Measurements from ENCODE around the gene KDM4C.

Gene KDM4C

GRCh38 chr9:7071916-7072315 lies 314.1 kb downstream of the KDM4C start:
- ATAC-seq: no peak
- H3K4me1 Mint-ChIP-seq: no peaks in the 10 kb centered on the region
- no peak overlapping the region for H3K27ac Mint-ChIP-seq
- DNase-seq: no peak
- no peak overlapping the region for H3K4me3 Mint-ChIP-seq
- H3K27me3 Mint-ChIP-seq: no peaks in the 10 kb centered on the region
- no peaks in the 10 kb centered on the region for H3K9me3 Mint-ChIP-seq
- H3K36me3 Mint-ChIP-seq (ENCODE audit: low read depth): peaks cover 32% of the 10 kb centered on the region

GRCh38 chr9:7073706-7074105 lies 315.9 kb downstream of the KDM4C start:
- DNase-seq (no peak), ATAC-seq (no peak)
- Mint-ChIP-seq H3K4me3 (no peak overlapping the region), H3K9me3 (no peaks in the 10 kb centered on the region), H3K27ac (no peak overlapping the region), H3K4me1 (no peaks in the 10 kb centered on the region), H3K36me3 (ENCODE audit: low read depth) (peaks cover 37% of the 10 kb centered on the region), H3K27me3 (no peaks in the 10 kb centered on the region)

DNA sequence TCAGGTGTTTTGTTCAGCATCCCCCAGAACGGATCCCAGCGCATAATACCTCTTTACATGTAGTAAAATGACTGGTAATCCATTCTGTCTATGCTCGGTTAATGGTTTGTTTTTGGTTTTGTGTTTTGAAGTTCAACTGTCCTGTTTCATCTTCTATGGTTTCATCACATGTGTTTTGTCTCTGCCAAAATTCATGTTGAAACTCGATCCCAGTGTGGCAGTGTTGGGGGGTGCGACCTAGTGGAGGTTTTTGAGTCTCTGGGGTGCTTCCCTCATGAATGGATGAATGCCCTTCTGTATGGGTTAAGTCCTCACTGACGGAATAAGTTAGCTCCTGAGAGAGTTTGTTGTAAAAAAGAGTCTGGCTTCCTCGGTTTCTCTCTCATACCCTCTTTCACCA lies 317.4 kb downstream of the KDM4C start:
- Mint-ChIP-seq H3K4me1 (no peaks in the 10 kb centered on the region), H3K36me3 (ENCODE audit: low read depth) (peaks cover 41% of the 10 kb centered on the region), H3K4me3 (no peak overlapping the region), H3K9me3 (no peaks in the 10 kb centered on the region), H3K27me3 (no peaks in the 10 kb centered on the region), H3K27ac (no peak overlapping the region)
- ATAC-seq (no peak), DNase-seq (no peak)

- Mint-ChIP-seq H3K27me3 (no peaks in the 10 kb centered on the region), H3K4me1 (no peaks in the 10 kb centered on the region), H3K36me3 (ENCODE audit: low read depth) (peaks cover 36% of the 10 kb centered on the region), H3K4me3 (no peak overlapping the region), H3K27ac (no peak overlapping the region), H3K9me3 (no peaks in the 10 kb centered on the region)
- no peak for DNase-seq
- ATAC-seq: no peak
Observed at GRCh38 chr9:7079051-7079450, 321.3 kb downstream of the KDM4C start.

DNA sequence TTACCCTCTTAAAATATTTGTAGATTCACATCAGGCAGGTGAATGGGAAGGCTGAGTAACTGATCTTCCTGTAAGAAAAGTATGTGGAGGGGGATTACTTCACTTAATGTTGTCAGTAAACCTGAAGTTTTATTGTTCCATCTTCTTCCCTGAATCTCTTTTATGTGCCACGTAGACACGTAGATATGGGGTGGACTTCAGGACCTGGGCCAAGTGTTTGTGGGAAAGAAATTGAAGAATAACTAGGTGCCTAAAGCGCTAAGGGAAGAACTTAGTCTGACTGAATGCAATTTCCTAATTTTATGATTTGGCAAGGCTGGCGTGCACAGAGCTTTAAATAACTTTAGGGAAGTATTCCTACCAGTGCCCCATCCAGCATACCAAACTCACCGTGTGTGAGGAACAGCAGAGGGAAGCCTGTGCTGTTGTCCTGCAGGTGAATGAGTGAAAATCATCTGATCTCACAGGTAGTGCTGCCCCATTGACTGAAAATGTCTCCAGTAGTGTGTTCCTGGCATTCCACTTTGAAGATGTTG lies 323.4 kb downstream of the KDM4C start:
- Mint-ChIP-seq H3K36me3 (ENCODE audit: low read depth) (peaks cover 25% of the 10 kb centered on the region), H3K27me3 (no peaks in the 10 kb centered on the region), H3K4me1 (peaks cover 5% of the 10 kb centered on the region), H3K4me3 (no peak overlapping the region), H3K9me3 (no peaks in the 10 kb centered on the region), H3K27ac (no peak overlapping the region)
- ATAC-seq: no peak
- no peak for DNase-seq

DNA sequence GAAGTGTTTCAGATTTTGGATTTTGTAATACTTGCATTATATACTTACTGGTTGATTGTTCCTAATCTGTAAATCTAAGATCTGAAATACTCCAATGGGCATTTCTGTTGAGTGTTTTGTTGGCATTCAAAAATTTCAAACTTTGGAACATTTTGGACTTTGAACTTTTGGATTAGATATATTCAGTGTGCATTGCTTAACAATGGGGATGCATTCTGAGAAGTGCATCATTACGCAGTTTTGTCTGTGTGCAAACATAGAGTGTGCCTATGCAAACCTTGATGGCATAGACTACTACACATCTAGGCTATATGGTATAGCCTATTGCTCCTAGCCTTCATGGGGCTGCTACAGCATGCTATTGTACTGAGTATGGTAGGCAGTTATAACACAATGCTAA lies 325.4 kb downstream of the KDM4C start:
- no peaks in the 10 kb centered on the region for H3K9me3 Mint-ChIP-seq
- H3K4me1 Mint-ChIP-seq: peaks cover 5% of the 10 kb centered on the region
- ATAC-seq (no peak), DNase-seq (no peak)
- peaks cover 20% of the 10 kb centered on the region for H3K36me3 Mint-ChIP-seq (ENCODE audit: low read depth)
- H3K4me3 Mint-ChIP-seq: no peak overlapping the region
- no peak overlapping the region for H3K27ac Mint-ChIP-seq
- H3K27me3 Mint-ChIP-seq: no peaks in the 10 kb centered on the region

GRCh38 chr9:7085357-7085756 lies 327.6 kb downstream of the KDM4C start:
- peaks cover 5% of the 10 kb centered on the region for H3K4me1 Mint-ChIP-seq
- no peak for ATAC-seq
- no peaks in the 10 kb centered on the region for H3K27me3 Mint-ChIP-seq
- no peak overlapping the region for H3K27ac Mint-ChIP-seq
- no peak overlapping the region for H3K4me3 Mint-ChIP-seq
- no peak for DNase-seq
- no peaks in the 10 kb centered on the region for H3K9me3 Mint-ChIP-seq
- peaks cover 16% of the 10 kb centered on the region for H3K36me3 Mint-ChIP-seq (ENCODE audit: low read depth)

DNA sequence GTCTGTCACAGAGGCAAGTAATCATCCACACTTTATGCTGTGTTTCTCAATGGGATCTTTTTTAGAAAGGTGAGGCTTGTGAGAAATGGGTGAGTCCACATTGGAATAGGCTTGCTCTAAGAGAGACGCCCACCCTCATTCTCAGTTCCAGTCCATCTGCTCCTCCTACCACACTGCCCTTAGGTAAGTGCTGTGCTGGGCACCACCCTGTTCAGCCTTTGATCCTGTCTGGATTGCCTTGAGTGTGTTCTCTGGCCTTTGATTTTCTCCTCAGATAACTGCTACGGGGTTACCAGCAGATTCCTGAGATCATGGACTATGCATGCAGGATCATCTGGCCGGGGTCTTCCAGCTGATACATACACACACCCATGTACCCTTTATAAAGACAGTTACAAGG lies 328.6 kb downstream of the KDM4C start:
- Mint-ChIP-seq H3K27me3 (no peaks in the 10 kb centered on the region), H3K4me1 (peaks cover 5% of the 10 kb centered on the region), H3K36me3 (ENCODE audit: low read depth) (peaks cover 17% of the 10 kb centered on the region), H3K9me3 (no peaks in the 10 kb centered on the region), H3K27ac (no peak overlapping the region), H3K4me3 (no peak overlapping the region)
- ATAC-seq (no peak), DNase-seq (no peak)

GRCh38 chr9:7088611-7089010 lies 330.8 kb downstream of the KDM4C start:
- peaks cover 20% of the 10 kb centered on the region for H3K36me3 Mint-ChIP-seq (ENCODE audit: low read depth)
- DNase-seq: no peak
- H3K27ac Mint-ChIP-seq: no peak overlapping the region
- H3K4me3 Mint-ChIP-seq: no peak overlapping the region
- H3K4me1 Mint-ChIP-seq: peaks cover 5% of the 10 kb centered on the region
- ATAC-seq: no peak
- no peaks in the 10 kb centered on the region for H3K27me3 Mint-ChIP-seq
- no peaks in the 10 kb centered on the region for H3K9me3 Mint-ChIP-seq

DNA sequence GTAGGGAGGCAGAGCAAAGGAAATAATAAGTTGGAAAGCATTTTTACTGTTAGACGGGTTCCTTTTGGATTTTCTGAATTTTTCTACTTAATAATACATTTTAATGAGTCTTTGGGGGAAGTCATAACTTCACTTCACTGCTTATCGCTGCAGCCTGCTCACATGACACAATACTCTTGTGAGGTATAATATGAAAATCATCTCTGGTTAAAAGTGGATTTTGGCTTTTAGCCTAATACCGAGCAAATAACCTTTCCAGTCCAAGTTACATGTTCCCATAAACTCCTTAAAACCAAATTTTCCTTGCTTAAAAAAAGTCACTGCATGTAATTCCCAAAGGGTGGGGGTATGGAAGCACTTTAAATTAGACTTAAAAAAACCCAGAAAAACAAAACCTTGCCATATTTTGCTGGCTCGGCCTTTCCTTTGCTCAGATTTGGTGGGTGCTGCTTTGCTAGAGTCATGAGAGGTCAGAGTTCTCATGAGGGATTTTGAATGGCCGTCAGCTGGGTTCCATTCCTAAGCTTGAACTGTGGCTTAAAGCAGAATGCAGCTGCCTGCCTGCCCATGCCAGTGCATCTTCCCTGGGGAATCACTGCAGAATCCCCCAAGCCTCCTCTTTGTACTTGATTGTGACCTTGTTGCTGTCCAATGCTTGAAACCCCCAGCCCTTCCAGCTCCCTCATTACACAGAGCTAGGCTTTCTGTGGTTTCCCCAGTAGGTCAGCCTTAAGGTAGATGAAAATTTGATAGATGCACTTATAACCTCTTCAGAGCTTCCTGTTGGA lies 331.8 kb downstream of the KDM4C start:
- H3K9me3 Mint-ChIP-seq: no peaks in the 10 kb centered on the region
- no peak for DNase-seq
- no peaks in the 10 kb centered on the region for H3K27me3 Mint-ChIP-seq
- peaks cover 5% of the 10 kb centered on the region for H3K4me1 Mint-ChIP-seq
- no peak overlapping the region for H3K27ac Mint-ChIP-seq
- H3K4me3 Mint-ChIP-seq: no peak overlapping the region
- ATAC-seq: no peak
- peaks cover 25% of the 10 kb centered on the region for H3K36me3 Mint-ChIP-seq (ENCODE audit: low read depth)

- no peak for ATAC-seq
- Mint-ChIP-seq H3K27me3 (no peaks in the 10 kb centered on the region), H3K4me3 (no peak overlapping the region), H3K4me1 (no peaks in the 10 kb centered on the region), H3K36me3 (ENCODE audit: low read depth) (peaks cover 33% of the 10 kb centered on the region), H3K9me3 (peaks cover 2% of the 10 kb centered on the region), H3K27ac (no peak overlapping the region)
- DNase-seq: no peak
Observed at GRCh38 chr9:7093040-7093439, 335.3 kb downstream of the KDM4C start.

DNA sequence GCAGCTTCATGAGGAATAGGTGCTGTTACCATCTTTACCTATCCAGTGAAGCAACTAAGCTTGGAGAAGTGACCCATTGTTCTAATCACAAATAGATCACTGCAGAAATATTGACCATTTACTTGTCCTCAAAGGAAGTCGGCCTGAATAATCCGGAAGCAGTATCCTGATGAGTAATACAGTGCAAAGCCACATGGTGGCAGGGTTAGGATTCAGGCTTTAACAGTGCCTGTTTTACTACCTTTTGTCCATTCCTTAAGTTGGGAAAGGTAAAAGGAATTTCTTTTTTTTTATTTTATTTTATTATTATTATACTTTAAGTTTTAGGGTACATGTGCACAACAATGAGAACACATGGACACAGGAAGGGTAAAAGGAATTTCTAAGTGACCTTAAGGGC lies 336.3 kb downstream of the KDM4C start:
- Mint-ChIP-seq H3K27ac (no peak overlapping the region), H3K4me3 (no peak overlapping the region), H3K4me1 (no peaks in the 10 kb centered on the region), H3K27me3 (no peaks in the 10 kb centered on the region), H3K9me3 (peaks cover 12% of the 10 kb centered on the region), H3K36me3 (ENCODE audit: low read depth) (peaks cover 41% of the 10 kb centered on the region)
- ATAC-seq: no peak
- DNase-seq: no peak

DNA sequence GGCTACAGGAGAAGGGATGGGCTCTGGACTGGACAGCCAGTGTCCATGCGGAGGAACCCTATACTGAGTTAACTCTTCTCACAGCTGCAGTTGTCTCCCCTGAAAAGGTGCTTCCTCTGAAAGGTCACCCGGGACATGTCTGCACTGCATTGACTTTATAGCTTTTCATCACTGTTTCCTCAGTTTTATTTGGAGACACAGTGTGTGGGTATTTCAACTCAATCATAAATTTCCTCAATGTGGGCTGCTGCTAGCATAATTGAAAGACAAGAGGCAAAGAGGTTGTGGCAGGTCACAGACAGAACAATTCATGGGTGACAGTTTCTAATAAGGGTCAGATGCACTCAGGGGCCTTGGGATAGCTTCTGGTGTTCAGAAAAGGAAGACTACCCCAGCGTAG lies 336.8 kb downstream of the KDM4C start:
- no peak for DNase-seq
- Mint-ChIP-seq H3K27ac (no peak overlapping the region), H3K9me3 (peaks cover 14% of the 10 kb centered on the region), H3K4me3 (no peak overlapping the region), H3K27me3 (no peaks in the 10 kb centered on the region), H3K4me1 (no peaks in the 10 kb centered on the region), H3K36me3 (ENCODE audit: low read depth) (peaks cover 44% of the 10 kb centered on the region)
- no peak for ATAC-seq

DNA sequence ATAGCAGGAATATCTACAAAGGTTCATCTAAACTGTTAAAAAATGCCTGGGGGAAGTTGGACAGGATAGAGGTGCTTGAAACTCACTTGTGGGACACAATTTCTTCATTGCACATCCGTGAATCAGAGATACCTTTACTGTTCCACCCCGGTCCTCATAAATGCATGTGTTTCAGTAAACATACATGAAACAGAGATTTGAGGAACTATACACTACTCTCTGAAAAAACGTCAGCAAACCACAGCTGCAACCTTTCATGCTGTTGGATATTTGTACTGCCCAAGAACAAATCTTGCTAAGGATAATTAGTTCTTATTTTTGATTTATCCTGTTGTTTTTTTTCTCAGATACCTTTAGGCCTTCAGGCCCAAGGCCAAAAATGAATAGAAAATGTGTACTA lies 337.3 kb downstream of the KDM4C start:
- DNase-seq (no peak), ATAC-seq (no peak)
- no peak overlapping the region for H3K4me3 Mint-ChIP-seq
- no peak overlapping the region for H3K27ac Mint-ChIP-seq
- H3K27me3 Mint-ChIP-seq: no peaks in the 10 kb centered on the region
- peaks cover 45% of the 10 kb centered on the region for H3K36me3 Mint-ChIP-seq (ENCODE audit: low read depth)
- H3K4me1 Mint-ChIP-seq: no peaks in the 10 kb centered on the region
- H3K9me3 Mint-ChIP-seq: peaks cover 14% of the 10 kb centered on the region

GRCh38 chr9:7097040-7097715 lies 339.4 kb downstream of the KDM4C start:
- ATAC-seq: no peak
- H3K36me3 Mint-ChIP-seq (ENCODE audit: low read depth): peaks cover 42% of the 10 kb centered on the region
- peaks cover 14% of the 10 kb centered on the region for H3K9me3 Mint-ChIP-seq
- H3K27ac Mint-ChIP-seq: no peak overlapping the region
- no peak overlapping the region for H3K4me3 Mint-ChIP-seq
- H3K27me3 Mint-ChIP-seq: no peaks in the 10 kb centered on the region
- DNase-seq: no peak
- no peaks in the 10 kb centered on the region for H3K4me1 Mint-ChIP-seq

Measured in activated naive CD8-positive, alpha-beta T cell treated with anti-CD3 and anti-CD28 coated beads, Interleukin-2, amount 50 U/mL, for 24 hours (primary cell).